Measurements from ENCODE around the gene NHLH1. TPM values are rescaled to one million over a fixed set of nuclear protein-coding genes. Genes with fewer than 3 reads are reported as not detected.

NHLH1 gene
- total RNA-seq, 2 experiments from 2014 or later: 0.33 to 0.43 TPM

DNA sequence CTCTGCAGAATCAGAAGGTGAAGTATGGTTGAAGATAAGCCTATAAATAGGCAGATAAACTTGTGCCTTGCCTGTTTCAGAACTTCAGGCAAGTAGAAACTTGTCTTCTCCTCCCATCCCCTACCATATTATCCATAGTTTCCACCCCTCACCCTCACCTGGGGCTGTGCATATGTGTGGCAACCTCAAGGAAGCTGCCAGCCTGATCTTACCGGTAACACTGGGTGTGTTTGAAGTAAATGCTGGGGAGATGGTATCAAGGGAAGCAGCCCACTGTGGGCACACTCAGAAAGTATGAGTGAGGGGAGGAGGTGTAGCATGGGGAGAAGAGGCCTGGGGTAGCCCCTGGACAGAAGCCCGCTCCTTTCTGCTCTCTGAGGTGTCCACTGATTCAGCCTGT is 48.0 kb downstream of the NHLH1 start:
- H3K36me3 Mint-ChIP-seq: no peaks in the 10 kb centered on the region
- POLR2A ChIA-PET: no interaction called here

GRCh38 chr1:160415696-160416290 is 48.9 kb downstream of the NHLH1 start:
- no peak overlapping the region for H3K27ac Mint-ChIP-seq
- ATAC-seq (ENCODE audit: low read depth) (no peak), DNase-seq (no peak)
- peaks cover 2% of the 10 kb centered on the region for H3K4me1 Mint-ChIP-seq
- no peak overlapping the region for H3K4me3 Mint-ChIP-seq
- POLR2A ChIA-PET: no interaction called here
- peaks cover 3% of the 10 kb centered on the region for H3K27me3 Mint-ChIP-seq
- no peaks in the 10 kb centered on the region for H3K36me3 Mint-ChIP-seq
- no peaks in the 10 kb centered on the region for H3K9me3 Mint-ChIP-seq

More for the DNA sequence above, 48.0 kb downstream of the NHLH1 start:
- no peak for DNase-seq
- peaks cover 2% of the 10 kb centered on the region for H3K4me1 Mint-ChIP-seq
- no peak for ATAC-seq (ENCODE audit: low read depth)
- no peak overlapping the region for H3K27ac Mint-ChIP-seq
- peaks cover 3% of the 10 kb centered on the region for H3K27me3 Mint-ChIP-seq
- no peak overlapping the region for H3K4me3 Mint-ChIP-seq
- H3K9me3 Mint-ChIP-seq: no peaks in the 10 kb centered on the region

GRCh38 chr1:160416369-160416768 is 49.5 kb downstream of the NHLH1 start:
- no peak for DNase-seq
- Mint-ChIP-seq H3K4me3 (no peak overlapping the region), H3K27ac (no peak overlapping the region), H3K27me3 (peaks cover under 1% of the 10 kb centered on the region), H3K9me3 (no peaks in the 10 kb centered on the region), H3K4me1 (peaks cover 2% of the 10 kb centered on the region), H3K36me3 (no peaks in the 10 kb centered on the region)
- POLR2A ChIA-PET: no interaction called here
- ATAC-seq (ENCODE audit: low read depth): no peak

DNA sequence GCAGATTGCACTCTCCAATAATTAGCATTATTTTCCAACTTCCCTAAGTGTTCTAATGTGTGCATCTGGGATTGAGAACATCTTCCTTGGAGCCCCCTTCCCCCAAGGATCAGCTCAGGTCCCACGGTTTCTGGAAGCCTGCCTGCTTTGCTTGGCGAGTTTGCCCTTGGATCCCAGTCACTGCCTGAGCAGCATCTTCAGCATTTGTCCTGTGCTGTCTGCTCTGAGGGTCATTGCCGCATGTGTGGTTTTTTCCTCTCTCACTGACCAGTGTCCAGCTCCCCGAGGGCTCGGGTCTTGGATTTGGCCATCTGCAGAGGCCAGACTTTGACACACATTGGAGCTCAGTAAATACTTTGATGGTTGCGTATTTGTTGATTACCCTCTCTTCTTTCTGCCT is 51.6 kb downstream of the NHLH1 start:
- Mint-ChIP-seq H3K4me3 (no peak overlapping the region), H3K36me3 (no peaks in the 10 kb centered on the region), H3K27me3 (no peaks in the 10 kb centered on the region), H3K27ac (no peak overlapping the region), H3K4me1 (peaks cover 2% of the 10 kb centered on the region), H3K9me3 (no peaks in the 10 kb centered on the region)
- DNase-seq: no peak
- POLR2A ChIA-PET: interaction anchor here (0.9 kb wide), 1 partner anchor 10 kb away, joined by 4 read pairs; no protein-coding TSS in a partner anchor
- ATAC-seq (ENCODE audit: low read depth): no peak

DNA sequence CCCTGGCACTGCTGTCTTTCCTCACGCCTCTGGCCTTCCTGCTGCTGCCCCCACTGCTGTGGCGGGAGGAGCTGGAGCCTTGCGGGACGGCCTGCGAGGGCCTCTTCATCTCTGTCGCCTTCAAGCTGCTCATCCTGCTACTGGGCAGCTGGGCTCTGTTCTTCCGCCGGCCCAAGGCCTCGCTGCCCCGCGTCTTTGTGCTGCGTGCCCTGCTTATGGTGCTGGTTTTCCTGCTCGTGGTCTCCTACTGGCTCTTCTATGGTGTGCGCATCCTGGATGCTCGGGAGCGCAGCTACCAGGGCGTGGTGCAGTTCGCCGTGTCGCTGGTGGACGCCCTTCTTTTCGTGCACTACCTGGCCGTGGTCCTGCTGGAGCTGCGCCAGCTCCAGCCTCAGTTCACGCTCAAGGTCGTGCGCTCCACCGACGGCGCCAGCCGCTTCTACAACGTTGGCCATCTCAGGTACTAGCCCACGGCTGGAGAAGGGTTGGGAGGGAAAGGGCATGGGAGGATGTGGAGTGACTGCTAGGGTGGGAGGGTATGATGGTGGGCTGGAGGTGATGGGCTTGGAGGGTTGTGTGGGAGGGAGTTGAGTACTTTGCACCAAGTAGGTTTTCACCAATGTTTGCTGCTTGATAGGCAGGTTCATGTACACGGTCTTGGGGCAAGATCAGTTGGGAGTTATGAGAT is 52.4 kb downstream of the NHLH1 start:
- POLR2A ChIA-PET: no interaction called here
- H3K27ac Mint-ChIP-seq: no peak overlapping the region
- no peaks in the 10 kb centered on the region for H3K36me3 Mint-ChIP-seq
- H3K9me3 Mint-ChIP-seq: no peaks in the 10 kb centered on the region
- H3K27me3 Mint-ChIP-seq: no peaks in the 10 kb centered on the region
- H3K4me1 Mint-ChIP-seq: peaks cover 2% of the 10 kb centered on the region
- ATAC-seq (ENCODE audit: low read depth) (no peak), DNase-seq (no peak)
- H3K4me3 Mint-ChIP-seq: no peak overlapping the region

DNA sequence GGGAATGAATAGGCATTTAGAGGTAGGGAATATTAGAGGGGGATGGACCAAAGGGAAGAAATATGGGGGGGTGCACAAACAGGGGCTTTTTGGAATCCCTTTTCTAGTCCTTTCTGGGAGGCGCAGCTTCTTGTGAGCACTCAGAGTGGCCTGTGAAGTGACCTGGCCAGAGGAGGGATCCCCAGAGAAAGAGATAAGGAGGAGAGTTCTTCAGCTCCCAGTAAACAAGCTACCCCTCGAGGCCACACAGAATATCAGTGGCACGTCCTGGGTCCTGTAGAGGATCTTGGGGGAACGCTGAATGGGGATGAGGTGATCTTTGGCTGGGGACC is 52.9 kb downstream of the NHLH1 start:
- H3K4me3 Mint-ChIP-seq: no peak overlapping the region
- H3K4me1 Mint-ChIP-seq: peaks cover 2% of the 10 kb centered on the region
- POLR2A ChIA-PET: no interaction called here

GRCh38 chr1:160420881-160421842 is 54.3 kb downstream of the NHLH1 start:
- ATAC-seq (ENCODE audit: low read depth): no peak
- H3K4me3 Mint-ChIP-seq: no peak overlapping the region
- H3K36me3 Mint-ChIP-seq: no peaks in the 10 kb centered on the region
- DNase-seq: no peak
- H3K9me3 Mint-ChIP-seq: no peaks in the 10 kb centered on the region
- POLR2A ChIA-PET: no interaction called here
- H3K27me3 Mint-ChIP-seq: no peaks in the 10 kb centered on the region
- no peak overlapping the region for H3K27ac Mint-ChIP-seq
- H3K4me1 Mint-ChIP-seq: no peaks in the 10 kb centered on the region

More for the DNA sequence above, 52.9 kb downstream of the NHLH1 start:
- Mint-ChIP-seq H3K27ac (no peak overlapping the region), H3K27me3 (no peaks in the 10 kb centered on the region), H3K9me3 (no peaks in the 10 kb centered on the region), H3K36me3 (no peaks in the 10 kb centered on the region)
- ATAC-seq (ENCODE audit: low read depth) (no peak), DNase-seq (no peak)

DNA sequence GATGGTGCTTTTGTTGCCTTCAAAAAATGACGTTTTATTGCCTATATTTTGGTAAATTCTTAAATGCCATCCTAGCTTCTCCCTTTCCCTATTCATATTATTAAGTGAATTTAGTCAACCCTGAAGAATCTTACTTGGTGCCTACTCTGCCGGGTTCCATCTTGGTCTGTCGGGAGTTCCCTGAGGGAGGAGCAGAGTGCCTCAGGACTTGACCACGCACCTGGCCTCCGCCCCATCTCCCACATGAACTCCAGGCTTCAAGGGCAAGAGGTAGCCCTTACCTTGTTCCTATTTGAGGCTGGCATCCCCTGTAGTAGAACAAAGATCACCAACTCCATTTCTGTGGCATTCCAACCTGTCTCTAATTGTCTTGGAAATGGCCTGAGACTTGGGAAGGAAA is 55.0 kb downstream of the NHLH1 start:
- POLR2A ChIA-PET: no interaction called here
- no peaks in the 10 kb centered on the region for H3K36me3 Mint-ChIP-seq
- no peak overlapping the region for H3K4me3 Mint-ChIP-seq
- no peak overlapping the region for H3K27ac Mint-ChIP-seq
- ATAC-seq (ENCODE audit: low read depth) (no peak), DNase-seq (no peak)
- no peaks in the 10 kb centered on the region for H3K27me3 Mint-ChIP-seq
- H3K4me1 Mint-ChIP-seq: no peaks in the 10 kb centered on the region
- no peaks in the 10 kb centered on the region for H3K9me3 Mint-ChIP-seq

Other genes starting within 250 kb of the NHLH1 start
- gene ATP1A4, start 215.5 kb upstream of the NHLH1 start, total RNA-seq: not detected
- gene CASQ1, start 176.5 kb upstream of the NHLH1 start, total RNA-seq: not detected
- gene PEA15, start 161.7 kb upstream of the NHLH1 start, total RNA-seq: 10 to 100 TPM; 27.5 to 28.3 TPM
- 100 to 1,000 TPM; 147 to 150 TPM for gene DCAF8, start 104.5 kb upstream of the NHLH1 start, total RNA-seq
- 10 to 100 TPM; 59.0 to 65.4 TPM for gene PEX19, start 81.9 kb upstream of the NHLH1 start, total RNA-seq
- gene COPA, start 23.8 kb upstream of the NHLH1 start, total RNA-seq: 100 to 1,000 TPM; 119 to 137 TPM
- 10 to 100 TPM; 66.6 to 67.1 TPM for gene NCSTN, start 23.7 kb upstream of the NHLH1 start, total RNA-seq
- gene VANGL2, start 33.5 kb downstream of the NHLH1 start, total RNA-seq: under 1 TPM; 0.06 to 0.34 TPM
- 10 to 100 TPM; 43.0 to 48.1 TPM for gene SLAMF6, start 156.2 kb downstream of the NHLH1 start, total RNA-seq
- gene CD84, start 212.4 kb downstream of the NHLH1 start, total RNA-seq: 10 to 100 TPM; 58.5 to 66.8 TPM